IPS-15b (cell line): ENCODE data around the gene CCDC69.

Source experiments
- H3K27me3 ChIP-seq: one replicate; pipeline ENCODE4 v1.6.1; 2013; ENCODE audit warnings: low read length; ENCODE audit not compliant: control insufficient read depth, insufficient read depth
- H3K36me3 ChIP-seq: one replicate; pipeline ENCODE4 v1.6.1; 2013; ENCODE audit warnings: low read length; ENCODE audit not compliant: control insufficient read depth, insufficient read depth
- H3K4me1 ChIP-seq: one replicate; pipeline ENCODE4 v1.6.1; 2013; ENCODE audit warnings: mild to moderate bottlenecking, low read length; ENCODE audit not compliant: control insufficient read depth, insufficient read depth
- H3K4me3 ChIP-seq: one replicate; pipeline ENCODE4 v1.5.1; 2013; ENCODE audit warnings: low read depth, low read length
- H3K9ac ChIP-seq: one replicate; pipeline ENCODE4 v1.6.1; 2013; ENCODE audit warnings: low read depth, mild to moderate bottlenecking, low read length
- H3K9me3 ChIP-seq: one replicate; pipeline ENCODE4 v1.6.1; 2013; ENCODE audit warnings: mild to moderate bottlenecking, low read length; ENCODE audit not compliant: control insufficient read depth, insufficient read depth

The CCDC69 gene

DNA sequence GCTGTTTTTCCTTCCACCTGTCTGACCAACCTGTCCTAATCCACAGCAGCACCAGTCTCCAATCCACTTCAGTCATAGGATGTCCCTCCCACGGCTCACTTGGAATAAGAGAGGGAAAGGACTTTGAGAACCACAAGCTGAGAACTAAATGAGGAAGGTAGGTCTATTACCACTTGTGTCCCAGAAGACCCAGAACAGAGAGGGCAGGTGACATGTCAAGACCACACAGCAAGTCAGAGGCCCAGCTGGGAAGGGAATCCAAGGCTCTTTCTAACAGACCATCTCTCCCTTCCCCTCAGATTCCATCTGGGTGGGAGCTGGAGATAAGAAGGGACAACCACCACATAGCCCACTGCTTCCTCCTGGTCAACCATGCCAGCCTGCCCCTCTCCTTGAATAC lies 81.0 kb downstream of the CCDC69 start:
- H3K9ac ChIP-seq, result no peak overlapping the region
- H3K4me1 ChIP-seq, result peaks cover 9% of the 10 kb centered on the region
- H3K27me3 ChIP-seq, result no peaks in the 10 kb centered on the region
- no peaks in the 10 kb centered on the region for H3K9me3 ChIP-seq
- peaks cover 9% of the 10 kb centered on the region for H3K36me3 ChIP-seq
- no peak overlapping the region for H3K4me3 ChIP-seq

DNA sequence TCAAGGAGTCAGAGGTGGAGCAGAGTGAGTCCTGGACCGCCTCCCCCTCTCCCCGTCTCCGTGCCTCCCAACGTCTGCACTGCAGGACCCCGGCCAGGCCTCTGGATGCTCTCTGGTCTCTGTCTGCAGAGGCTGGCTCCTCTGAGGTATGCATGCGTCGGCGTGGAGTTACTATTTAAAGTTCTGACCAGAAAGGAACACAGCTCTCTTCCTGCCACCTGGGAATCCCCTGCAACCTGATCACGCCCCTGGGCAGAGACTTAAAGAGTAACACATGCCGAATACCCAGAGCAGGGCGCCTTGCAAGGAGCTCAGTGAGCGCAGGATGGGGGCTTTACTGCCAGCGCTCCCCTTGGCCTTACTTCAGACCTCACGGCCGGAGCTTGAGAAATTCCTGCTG lies 82.4 kb downstream of the CCDC69 start:
- peak overlapping the region; percentile 14 for H3K9ac ChIP-seq
- H3K4me3 ChIP-seq, result no peak overlapping the region
- peaks cover 14% of the 10 kb centered on the region for H3K36me3 ChIP-seq
- no peaks in the 10 kb centered on the region for H3K9me3 ChIP-seq
- H3K4me1 ChIP-seq, result peaks cover 9% of the 10 kb centered on the region
- no peaks in the 10 kb centered on the region for H3K27me3 ChIP-seq

DNA sequence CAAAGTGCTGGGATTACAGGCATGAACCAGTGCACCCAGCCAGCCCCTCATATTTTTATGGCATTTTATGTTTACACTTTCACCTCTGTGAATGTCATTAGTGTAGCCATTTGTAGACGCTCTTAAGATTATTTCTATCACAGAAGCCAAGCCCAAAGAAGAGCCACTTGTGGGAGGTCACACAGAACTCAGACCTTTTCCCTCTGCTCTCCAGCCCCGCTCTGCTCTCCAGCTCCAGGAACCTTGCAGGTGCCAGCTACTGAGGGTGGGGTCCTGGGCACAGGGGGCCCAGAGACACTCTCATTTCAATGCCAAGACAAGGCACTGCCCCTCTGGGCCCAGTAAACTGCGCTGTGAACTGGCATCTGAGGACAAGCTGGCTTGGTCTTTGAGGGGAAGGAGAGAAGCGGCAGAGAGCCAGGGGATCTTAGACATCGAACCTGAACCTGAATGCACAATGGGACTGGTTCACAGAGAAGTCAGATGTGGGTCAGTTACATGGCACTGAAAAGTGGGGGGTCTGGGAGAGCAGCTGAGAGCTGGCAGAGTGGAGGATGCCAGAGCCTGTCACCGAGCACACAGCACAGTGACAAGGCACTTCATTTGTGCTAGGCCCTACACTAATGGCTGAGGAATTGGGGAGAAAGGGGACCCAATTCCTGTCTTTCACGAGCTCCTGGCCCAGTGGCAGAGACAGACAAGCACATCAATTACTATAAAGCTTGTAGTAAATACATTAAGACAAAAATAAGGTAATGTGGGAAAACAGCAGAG lies 83.0 kb downstream of the CCDC69 start:
- H3K9ac ChIP-seq, result no peak overlapping the region
- H3K9me3 ChIP-seq, result no peaks in the 10 kb centered on the region
- peaks cover 9% of the 10 kb centered on the region for H3K4me1 ChIP-seq
- H3K27me3 ChIP-seq, result no peaks in the 10 kb centered on the region
- H3K36me3 ChIP-seq, result peaks cover 14% of the 10 kb centered on the region
- H3K4me3 ChIP-seq, result no peak overlapping the region

DNA sequence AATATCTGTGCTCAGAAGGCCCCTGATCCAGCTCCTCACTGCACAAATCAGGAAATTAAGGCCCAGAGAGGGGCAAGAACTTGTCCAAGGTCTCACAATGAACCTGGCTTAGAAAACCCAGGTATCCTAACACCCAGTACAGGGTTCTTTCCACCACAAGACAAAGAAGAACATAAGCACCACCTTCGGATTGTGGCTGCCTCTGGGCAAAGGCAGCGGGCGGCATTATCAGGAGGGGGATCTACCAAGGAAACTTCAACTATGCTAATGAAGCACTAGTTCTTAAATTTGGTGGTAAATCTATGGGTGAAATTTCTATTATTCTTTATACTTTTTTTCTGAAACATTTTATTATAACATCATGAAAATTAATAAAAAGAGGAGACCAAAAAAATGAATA lies 84.2 kb downstream of the CCDC69 start:
- Histone ChIP-seq H3K27me3 (no peaks in the 10 kb centered on the region), H3K4me1 (peaks cover 9% of the 10 kb centered on the region), H3K36me3 (peaks cover 17% of the 10 kb centered on the region)

DNA sequence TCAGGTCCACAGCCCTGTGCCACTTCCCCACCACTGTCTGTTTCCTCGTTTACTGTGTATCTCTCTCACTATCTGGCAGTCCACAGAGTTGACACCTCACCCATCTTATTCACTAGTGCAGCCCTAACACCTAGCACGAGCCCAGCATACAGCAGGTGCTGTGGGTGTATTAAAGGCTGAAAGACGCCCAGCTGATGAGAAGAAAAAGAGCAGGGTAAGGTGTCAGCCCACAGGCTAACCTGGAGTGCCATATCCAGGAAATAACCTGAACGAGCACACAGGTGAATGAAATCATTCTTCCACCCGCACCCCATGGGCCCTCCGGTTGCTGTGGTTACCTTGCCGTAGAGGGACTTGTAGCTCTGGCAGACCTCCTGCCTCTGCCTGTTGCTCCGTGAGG lies 84.9 kb downstream of the CCDC69 start:
- Histone ChIP-seq H3K27me3 (no peaks in the 10 kb centered on the region), H3K9ac (no peak overlapping the region), H3K9me3 (no peaks in the 10 kb centered on the region), H3K4me1 (peaks cover 9% of the 10 kb centered on the region), H3K36me3 (peaks cover 18% of the 10 kb centered on the region), H3K4me3 (no peak overlapping the region)

More for the DNA sequence above, 84.2 kb downstream of the CCDC69 start:
- no peak overlapping the region for H3K4me3 ChIP-seq
- no peaks in the 10 kb centered on the region for H3K9me3 ChIP-seq
- H3K9ac ChIP-seq, result no peak overlapping the region

DNA sequence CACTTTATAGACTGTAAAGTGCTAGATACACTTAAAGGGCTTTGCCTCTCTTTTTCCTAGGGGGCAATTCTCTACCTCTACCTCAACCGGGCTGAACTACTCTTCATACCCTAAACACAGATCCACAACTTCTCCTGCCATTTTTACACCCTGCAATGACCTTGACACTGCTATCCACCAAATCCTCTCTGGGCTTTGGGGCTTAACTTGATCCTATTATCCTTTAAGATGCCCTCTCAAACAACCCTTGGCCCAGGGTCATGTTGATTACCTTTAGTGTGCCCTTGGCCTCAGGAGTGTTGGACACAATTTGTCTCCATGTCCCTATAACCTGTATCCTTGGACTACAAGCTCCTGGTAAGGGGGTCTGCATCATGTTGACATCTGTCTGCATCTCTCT lies 85.8 kb downstream of the CCDC69 start:
- H3K4me3 ChIP-seq, result no peak overlapping the region
- no peak overlapping the region for H3K9ac ChIP-seq
- peaks cover 9% of the 10 kb centered on the region for H3K4me1 ChIP-seq
- H3K36me3 ChIP-seq, result peaks cover 21% of the 10 kb centered on the region
- no peaks in the 10 kb centered on the region for H3K27me3 ChIP-seq
- H3K9me3 ChIP-seq, result no peaks in the 10 kb centered on the region

DNA sequence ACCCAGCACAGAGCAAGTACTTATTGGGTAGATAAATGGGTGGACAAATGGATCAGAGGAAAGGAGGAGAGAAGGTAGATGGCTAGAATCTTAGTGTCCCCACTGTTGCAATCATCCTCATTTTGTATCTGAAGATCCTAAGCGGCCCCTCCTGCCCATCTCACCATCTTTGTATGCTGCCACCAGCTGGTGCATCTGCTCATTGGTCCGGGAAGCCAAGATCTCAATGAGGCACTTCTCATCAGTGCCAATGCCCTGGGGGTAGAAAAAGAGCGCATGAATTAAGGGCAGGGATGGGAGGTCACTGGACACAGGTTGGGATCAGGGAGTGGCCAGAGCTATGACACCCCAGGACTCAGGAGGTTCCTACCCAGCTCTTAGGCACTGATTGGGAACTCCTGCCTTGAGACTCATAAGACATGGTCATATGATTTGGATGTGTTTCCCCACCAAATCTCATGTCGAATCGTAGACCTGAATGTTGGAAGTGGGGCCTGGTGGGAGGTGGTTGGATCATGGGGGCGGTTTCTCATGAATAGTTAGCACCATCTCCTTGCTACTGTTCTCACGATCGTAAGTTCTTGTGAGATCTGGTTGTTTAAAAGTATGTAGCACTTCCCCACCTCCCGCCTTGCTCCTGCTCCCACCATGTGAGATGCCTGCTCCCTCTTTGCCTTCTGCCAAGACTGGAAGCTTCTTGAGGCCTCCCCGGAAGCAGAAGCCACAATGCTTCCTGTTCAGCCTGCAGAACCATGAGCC lies 86.6 kb downstream of the CCDC69 start:
- no peaks in the 10 kb centered on the region for H3K27me3 ChIP-seq
- H3K9me3 ChIP-seq, result no peaks in the 10 kb centered on the region
- no peak overlapping the region for H3K4me3 ChIP-seq
- no peak overlapping the region for H3K9ac ChIP-seq
- peaks cover 9% of the 10 kb centered on the region for H3K4me1 ChIP-seq
- H3K36me3 ChIP-seq, result peaks cover 23% of the 10 kb centered on the region

DNA sequence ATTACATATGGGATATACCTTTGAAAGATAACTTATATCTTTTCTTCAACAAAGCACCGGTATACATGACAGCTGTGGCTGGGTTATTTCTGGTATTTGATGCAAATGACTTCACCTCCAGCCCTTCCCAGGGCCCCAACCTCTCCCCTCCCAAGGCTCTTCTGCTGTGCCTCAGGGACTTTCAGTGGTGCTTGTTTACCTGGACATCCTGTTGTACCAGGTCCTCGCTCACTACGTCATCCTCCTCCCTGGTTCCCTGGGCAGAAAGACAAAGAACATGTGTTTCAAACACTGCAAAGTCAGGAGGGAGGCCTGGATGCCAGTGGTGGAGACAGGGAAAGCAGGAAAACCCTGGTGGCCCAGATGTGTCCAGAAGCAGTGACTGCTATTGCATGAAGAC lies 89.7 kb downstream of the CCDC69 start:
- H3K4me1 ChIP-seq, result no peaks in the 10 kb centered on the region
- H3K36me3 ChIP-seq, result peaks cover 23% of the 10 kb centered on the region

DNA sequence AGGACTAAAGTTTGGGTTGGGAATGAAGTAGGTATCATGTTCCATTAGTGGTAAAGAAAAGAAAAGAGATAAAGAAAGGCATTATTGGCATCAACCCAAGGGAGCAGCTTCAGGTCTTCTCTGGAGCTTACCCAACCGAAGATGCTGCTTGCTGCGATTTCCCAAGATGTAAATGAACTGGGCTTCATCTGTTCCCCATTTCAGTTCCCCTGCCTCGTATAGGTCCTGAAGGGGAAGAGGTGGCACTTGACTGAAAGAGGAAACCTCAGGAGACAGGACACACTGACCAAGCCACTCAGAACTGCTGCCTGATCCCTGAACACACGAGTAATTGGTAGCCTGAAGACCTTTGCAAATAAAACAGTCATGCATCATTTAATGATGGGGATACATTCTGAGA lies 90.9 kb downstream of the CCDC69 start:
- Histone ChIP-seq H3K9me3 (no peaks in the 10 kb centered on the region), H3K27me3 (no peaks in the 10 kb centered on the region), H3K4me3 (no peak overlapping the region), H3K36me3 (peaks cover 21% of the 10 kb centered on the region), H3K4me1 (no peaks in the 10 kb centered on the region), H3K9ac (no peak overlapping the region)

More for the DNA sequence above, 89.7 kb downstream of the CCDC69 start:
- no peak overlapping the region for H3K9ac ChIP-seq
- no peaks in the 10 kb centered on the region for H3K27me3 ChIP-seq
- no peak overlapping the region for H3K4me3 ChIP-seq
- H3K9me3 ChIP-seq, result no peaks in the 10 kb centered on the region
